H9 (cell line): Measurements from ENCODE around the gene ADAR. TPM values are rescaled to one million over a fixed set of nuclear protein-coding genes. Genes with fewer than 3 reads are reported as not detected.

Experiments used
- DNase-seq: peaks from one replicate; pipeline ENCODE4 v3.0.0-alpha.2; 2017
- H2AFZ ChIP-seq: one replicate; pipeline ENCODE4 v1.6.1; 2013; ENCODE audit warnings: mild to moderate bottlenecking, low read length, control low read depth, moderate library complexity
- H2AK5ac ChIP-seq: 2 replicates; pipeline ENCODE4 v1.6.1; 2013; ENCODE audit warnings: low read length, control low read depth, mixed read lengths; ENCODE audit not compliant: insufficient read length
- H2BK120ac ChIP-seq: one replicate; pipeline ENCODE4 v1.6.1; 2013; ENCODE audit warnings: low read depth, mild to moderate bottlenecking, low read length, control low read depth, inconsistent platforms; ENCODE audit not compliant: poor library complexity, severe bottlenecking
- H2BK12ac ChIP-seq: 2 replicates; pipeline ENCODE4 v1.6.1; 2013; ENCODE audit warnings: low read length, control low read depth, mixed read lengths, low read depth; ENCODE audit not compliant: insufficient read length
- H2BK15ac ChIP-seq: 2 replicates; pipeline ENCODE4 v1.6.1; 2013; ENCODE audit warnings: low read depth, low read length, control low read depth
- H2BK20ac ChIP-seq: one replicate; pipeline ENCODE4 v1.6.1; 2013; ENCODE audit warnings: low read depth, mild to moderate bottlenecking, low read length, control low read depth, inconsistent platforms; ENCODE audit not compliant: poor library complexity, severe bottlenecking
- H2BK5ac ChIP-seq: 2 replicates; pipeline ENCODE4 v1.6.1; 2013; ENCODE audit warnings: low read length, control low read depth, mixed read lengths; ENCODE audit not compliant: insufficient read length
- H3K14ac ChIP-seq: 2 replicates; pipeline ENCODE4 v1.6.1; 2013; ENCODE audit warnings: low read length, control low read depth; ENCODE audit not compliant: insufficient read depth
- H3K18ac ChIP-seq: 2 replicates; pipeline ENCODE4 v1.6.1; 2013; ENCODE audit warnings: low read depth, mild to moderate bottlenecking, mixed read lengths, low read length, control low read depth; ENCODE audit not compliant: insufficient read length
- H3K23ac ChIP-seq: 2 replicates; pipeline ENCODE4 v1.6.1; 2013; ENCODE audit warnings: low read length, control low read depth, mixed read lengths, low read depth; ENCODE audit not compliant: insufficient read length
- H3K23me2 ChIP-seq: 2 replicates; pipeline ENCODE4 v1.6.1; 2013; ENCODE audit warnings: low read depth, mild to moderate bottlenecking, mixed read lengths, low read length, control low read depth; ENCODE audit not compliant: insufficient read length, poor library complexity, severe bottlenecking
- H3K27ac ChIP-seq: 2 replicates; pipeline ENCODE4 v1.5.1; 2013; ENCODE audit warnings: low read length, control low read depth, mixed read lengths, low read depth; ENCODE audit not compliant: insufficient read length
- H3K27me3 ChIP-seq: 2 replicates; pipeline ENCODE4 v1.6.1; 2013; ENCODE audit warnings: low read length, control low read depth, inconsistent platforms; ENCODE audit not compliant: insufficient read depth
- H3K4ac ChIP-seq: 2 replicates; pipeline ENCODE4 v1.6.1; 2013; ENCODE audit warnings: low read depth, mild to moderate bottlenecking, control low read depth, inconsistent platforms, low read length, moderate library complexity
- H3K4me1 ChIP-seq: 2 replicates; pipeline ENCODE4 v1.6.1; 2013; ENCODE audit warnings: low read length, control low read depth, inconsistent platforms; ENCODE audit not compliant: insufficient read depth
- H3K4me2 ChIP-seq: 2 replicates; pipeline ENCODE4 v1.6.1; 2013; ENCODE audit warnings: low read length, control low read depth, mixed read lengths; ENCODE audit not compliant: insufficient read length, insufficient read depth
- H3K56ac ChIP-seq: 2 replicates; pipeline ENCODE4 v1.6.1; 2013; ENCODE audit warnings: low read depth, mild to moderate bottlenecking, mixed read lengths, low read length, control low read depth; ENCODE audit not compliant: insufficient read length
- H3K79me1 ChIP-seq: 2 replicates; pipeline ENCODE4 v1.6.1; 2013; ENCODE audit warnings: low read depth, mild to moderate bottlenecking, moderate library complexity, low read length, control low read depth, inconsistent platforms; ENCODE audit not compliant: insufficient read depth, poor library complexity, severe bottlenecking
- H3K79me2 ChIP-seq: 2 replicates; pipeline ENCODE4 v1.6.1; 2013; ENCODE audit warnings: low read length, control low read depth, inconsistent platforms; ENCODE audit not compliant: insufficient read depth
- H3K9ac ChIP-seq: 2 replicates; pipeline ENCODE4 v1.6.1; 2013; ENCODE audit warnings: low read length, control low read depth, mixed read lengths; ENCODE audit not compliant: insufficient read length; ENCODE audit errors: extremely low read depth
- H3K9me3 ChIP-seq: one replicate; pipeline ENCODE4 v1.6.1; 2013; ENCODE audit warnings: low read depth, low read length, inconsistent platforms; ENCODE audit not compliant: control insufficient read depth
- H3T11ph ChIP-seq: one replicate; pipeline ENCODE4 v1.6.1; 2013; ENCODE audit warnings: mild to moderate bottlenecking, low read length, control low read depth, inconsistent platforms
- H4K20me1 ChIP-seq: one replicate; pipeline ENCODE4 v1.6.1; 2013; ENCODE audit not compliant: control insufficient read depth, insufficient read length, insufficient read depth
- H4K5ac ChIP-seq: 2 replicates; pipeline ENCODE4 v1.6.1; 2013; ENCODE audit warnings: low read depth, mild to moderate bottlenecking, mixed read lengths, low read length, control low read depth; ENCODE audit not compliant: insufficient read length
- H4K8ac ChIP-seq: replicated peaks from 2 replicates; pipeline ENCODE4 v1.6.1; 2013; ENCODE audit warnings: low read length, control low read depth, mixed read lengths, low read depth; ENCODE audit not compliant: insufficient read length
- H4K91ac ChIP-seq: 2 replicates; pipeline ENCODE4 v1.6.1; 2013; ENCODE audit warnings: low read depth, mild to moderate bottlenecking, moderate library complexity, mixed read lengths, low read length, control low read depth; ENCODE audit not compliant: insufficient read length
- H3K27ac Mint-ChIP-seq, 3 experiments: 2 replicates in 2 of 3; 3 replicates in 1 of 3; pipeline ENCODE4 v1.8.0; 2020 to 2021; ENCODE audit warnings: mixed read lengths in 3 of 3, mild to moderate bottlenecking in 1 of 3, moderate library complexity in 1 of 3
- H3K27me3 Mint-ChIP-seq: 2 replicates; pipeline ENCODE4 v1.8.0; 2021; ENCODE audit warnings: low read depth, mild to moderate bottlenecking, moderate library complexity, mixed read lengths
- H3K36me3 Mint-ChIP-seq, 3 experiments: 2 replicates in 2 of 3; 3 replicates in 1 of 3; pipeline ENCODE4 v1.8.0; 2020 to 2021; ENCODE audit warnings: low read depth in 3 of 3, mixed read lengths in 3 of 3; ENCODE audit not compliant: insufficient read depth in 1 of 3
- H3K4me1 Mint-ChIP-seq, 2 experiments: 2 replicates each; pipeline ENCODE4 v1.8.0; 2020; ENCODE audit warnings: mixed read lengths in 2 of 2
- H3K4me3 Mint-ChIP-seq, 2 experiments: 2 replicates in 1 of 2; 3 replicates in 1 of 2; pipeline ENCODE4 v1.8.0; 2020 to 2021; ENCODE audit warnings: mild to moderate bottlenecking in 2 of 2, mixed read lengths in 2 of 2, moderate library complexity in 1 of 2
- H3K9me3 Mint-ChIP-seq, 2 experiments: 2 replicates in 1 of 2; 3 replicates in 1 of 2; pipeline ENCODE4 v1.8.0; 2020; ENCODE audit warnings: mild to moderate bottlenecking in 2 of 2, mixed read lengths in 2 of 2, moderate library complexity in 1 of 2
- CTCF ChIP-seq: fragments of 200-600 bp; sonication (generic); conservative IDR thresholded peaks from 3 replicates; pipeline ENCODE4 v1.8.0; 2021; ENCODE audit warnings: antibody characterized with exemption, mild to moderate bottlenecking
- WGBS: extraction: QIAGEN DNeasy Blood & Tissue Kit; methylation state at CpG from one replicate; pipeline ENCODE4 v1.1.7; 2013; ENCODE audit warnings: missing lambda C conversion rate, low lambda C conversion rate, mixed read lengths; ENCODE audit not compliant: insufficient read length; ENCODE audit errors: extremely low coverage; 5-methylcytosine and 5-hydroxymethylcytosine counted together
- total RNA-seq: library from RNA; stranded (reverse); gene quantifications from 2 replicates; pipeline ENCODE4 v1.2.1, GENCODE V29; 2021

Gene ADAR
- total RNA-seq, 1 experiment from 2014 or later = 236 TPM

- Histone ChIP-seq H2AFZ (no peak overlapping the region), H2BK15ac (no peak overlapping the region), H3K4me2 (no peak overlapping the region), H3K4ac (no peak overlapping the region), H2BK5ac (no peak overlapping the region), H3K79me2 (no peaks in the 10 kb centered on the region), H4K5ac (no peak overlapping the region), H4K91ac (no peak overlapping the region), H2AK5ac (no peak overlapping the region), H3K23ac (no peak overlapping the region), H3K9me3 (no peaks in the 10 kb centered on the region), H3K14ac (no peak overlapping the region), H2BK12ac (no peak overlapping the region), H3K23me2 (peaks cover 11% of the 10 kb centered on the region), H2BK120ac (no peak overlapping the region), H2BK20ac (no peak overlapping the region), H3K79me1 (no peaks in the 10 kb centered on the region), H3K27me3 (no peaks in the 10 kb centered on the region), H3K4me1 (no peaks in the 10 kb centered on the region; the same call in 1 of the 2 replicates), H3K9ac (no peak overlapping the region), H4K8ac (no peak overlapping the region), H3K56ac (no peak overlapping the region), H4K20me1 (no peaks in the 10 kb centered on the region), H3T11ph (no peak overlapping the region), H3K27ac (no peak overlapping the region), H3K18ac (no peak overlapping the region)
- H3K27me3 Mint-ChIP-seq = peaks cover 6% of the 10 kb centered on the region
- no CpG with 5 or more reads among the region's 59 CpGs for WGBS
- no peak for DNase-seq
- no peak overlapping the region for H3K4me3 Mint-ChIP-seq
- peaks cover 37 to 48% of the 10 kb centered on the region in 2 experiments for H3K4me1 Mint-ChIP-seq
- no peak for TF ChIP-seq CTCF
- H3K36me3 Mint-ChIP-seq = peaks cover 0 to 5% (median 5%) of the 10 kb centered on the region in 3 experiments; a peak in 4 of 7 replicates
- no peaks in the 10 kb centered on the region for H3K9me3 Mint-ChIP-seq
- no peak overlapping the region for H3K27ac Mint-ChIP-seq
Measured at GRCh38 chr1:154571244-154571963, 36.6 kb downstream of the ADAR start.
